NCI-H2196 treated with DMSO at 0.1 percent for 48 hours (cell line): ENCODE measurements around the gene CUEDC1.

ENCODE experiments used
- DNase-seq: peaks from one replicate; lab custom pipeline; 2025; ENCODE audit not compliant: unreplicated experiment; lab: John Stamatoyannopoulos, UW

Gene CUEDC1

DNA sequence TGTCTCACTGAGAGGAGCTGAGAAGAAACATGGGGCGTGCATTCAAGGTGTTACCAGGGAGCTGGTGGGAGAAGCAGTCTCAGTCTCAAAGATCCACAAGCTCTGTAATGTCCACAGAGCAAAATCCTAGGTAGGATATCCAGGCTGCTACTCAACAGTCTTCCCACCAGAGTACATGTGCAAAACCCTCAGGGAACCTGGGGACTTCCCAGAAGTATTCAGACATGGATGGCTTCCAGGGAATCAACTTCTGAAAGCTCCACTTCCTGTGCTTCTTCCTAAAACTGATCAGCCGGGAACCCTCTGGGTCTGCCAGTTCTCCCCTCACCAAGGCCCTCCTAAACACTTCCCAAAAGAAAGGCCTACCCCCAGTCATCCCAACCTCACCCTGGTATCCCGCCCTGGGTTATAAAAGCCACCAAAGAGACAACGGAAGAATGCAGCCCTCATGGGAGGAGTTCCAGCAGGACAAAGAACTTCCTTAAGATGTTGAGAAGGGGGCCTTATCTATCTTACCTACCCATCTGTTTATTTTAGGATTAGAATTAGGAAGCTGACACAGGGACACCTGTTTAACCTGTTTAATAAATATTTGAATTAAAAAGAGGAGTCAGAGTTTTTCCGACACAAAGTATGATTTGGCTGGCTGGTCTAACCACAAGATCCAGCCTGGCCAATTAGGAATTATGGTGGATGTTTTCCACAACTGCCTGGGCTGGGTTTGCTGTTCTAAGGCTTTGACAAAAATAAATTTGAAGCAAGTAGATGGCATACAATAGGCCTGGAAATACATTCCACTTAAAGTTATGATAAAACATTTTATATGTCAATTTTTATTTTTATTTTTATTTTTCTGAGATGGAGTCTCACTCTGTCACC lies 37.0 kb downstream of the CUEDC1 start:
- DNase-seq = no peak

DNA sequence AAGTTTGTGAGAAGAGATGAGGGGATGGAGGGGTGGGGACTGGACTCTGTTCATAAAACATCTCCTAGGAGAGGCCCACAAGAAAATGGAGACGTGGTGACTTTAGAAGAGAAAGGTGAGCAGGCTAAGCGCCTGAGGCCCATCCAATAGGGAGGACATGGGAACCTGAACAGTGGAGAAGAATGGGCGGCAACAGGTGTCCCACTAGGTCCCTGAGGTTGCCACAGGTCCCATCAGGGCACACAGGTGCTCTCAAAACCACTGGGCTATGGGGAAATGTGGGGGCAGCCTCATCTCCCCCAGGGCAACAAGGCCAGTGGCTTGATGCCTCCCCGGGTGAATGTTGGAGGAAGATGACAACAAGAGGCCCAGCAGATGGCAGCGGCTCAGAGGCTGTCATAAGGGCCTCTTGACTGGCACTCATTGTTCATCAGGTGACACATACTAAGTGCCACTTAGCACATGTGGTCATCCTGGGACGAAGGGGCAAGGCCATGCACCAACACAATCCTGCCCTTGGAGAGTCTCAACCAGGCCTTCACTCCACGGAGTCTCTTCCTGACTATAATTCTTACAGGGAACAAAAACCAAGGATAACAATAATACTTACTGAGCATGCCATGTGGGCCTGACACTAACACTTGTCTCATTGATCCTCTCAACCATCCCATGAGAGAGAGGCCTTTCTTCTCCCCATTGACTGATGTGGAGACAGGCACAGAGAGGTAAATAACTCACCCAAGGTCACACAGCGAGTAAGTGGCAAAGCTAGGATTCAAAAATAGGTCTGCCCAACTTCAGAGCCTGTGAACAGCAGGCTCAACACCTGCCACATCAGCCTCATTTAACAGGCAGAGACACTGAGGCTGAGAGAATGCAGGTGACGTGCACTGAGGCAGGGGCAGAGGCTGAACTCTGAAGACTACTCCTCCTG lies 38.0 kb downstream of the CUEDC1 start:
- DNase-seq = peak; percentile 44

DNA sequence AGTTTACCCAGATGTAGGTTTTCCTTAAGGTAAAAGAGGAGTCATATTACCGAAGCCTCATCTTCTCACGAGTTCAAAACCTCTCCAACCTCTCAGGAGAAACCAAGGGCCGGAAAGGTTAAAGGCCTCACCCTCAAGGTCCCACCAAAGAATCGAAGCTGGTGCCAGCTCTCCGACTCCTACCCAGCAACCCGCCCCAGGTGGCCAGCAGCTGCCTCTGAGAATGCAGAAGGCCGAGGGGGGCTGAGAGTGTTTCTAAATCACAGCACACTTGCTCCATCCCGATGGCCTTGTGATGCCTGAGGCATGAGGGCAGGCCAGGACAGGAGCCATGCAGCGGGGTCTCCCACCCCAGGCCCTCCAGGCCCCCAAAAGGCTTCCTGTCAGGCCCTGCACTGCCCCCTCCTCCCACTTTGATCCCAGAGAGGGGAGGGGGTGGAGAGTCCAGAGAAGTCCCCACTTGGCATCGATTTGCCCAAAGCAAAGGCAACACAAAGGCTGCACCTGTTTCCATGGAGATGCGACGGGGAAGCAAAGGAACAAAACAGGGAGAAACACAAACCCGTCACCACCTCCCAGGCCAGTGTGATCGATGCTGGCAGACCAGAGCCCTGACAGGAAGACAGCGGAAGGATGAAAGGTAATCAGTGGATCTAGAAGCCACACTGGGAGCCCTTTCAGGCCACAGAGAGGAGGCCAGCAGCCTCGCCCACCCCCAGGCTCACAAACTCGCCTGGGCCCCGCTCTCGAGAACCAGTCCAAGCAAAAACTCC lies 39.0 kb downstream of the CUEDC1 start:
- peak; percentile 73 for DNase-seq

DNA sequence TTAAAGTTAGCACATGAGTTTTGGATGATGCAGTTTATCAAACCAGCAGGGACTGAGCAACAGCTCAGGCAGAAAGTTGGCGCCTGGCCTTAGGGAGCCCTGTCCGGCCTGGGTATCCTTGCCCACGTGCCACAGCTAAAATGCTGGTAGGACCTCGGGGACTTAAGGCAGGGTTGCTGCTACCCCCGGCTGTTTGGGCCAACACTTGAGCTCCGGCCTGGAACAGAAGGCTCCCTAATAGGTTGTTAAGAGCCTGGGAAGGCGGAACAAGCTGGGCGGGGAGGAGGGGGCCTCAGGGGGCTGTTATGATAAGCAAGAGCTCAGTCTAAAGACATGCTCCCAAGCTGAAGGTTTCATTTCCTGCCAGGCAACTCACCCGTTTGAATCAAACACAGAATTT lies 39.7 kb downstream of the CUEDC1 start:
- DNase-seq = no peak

DNA sequence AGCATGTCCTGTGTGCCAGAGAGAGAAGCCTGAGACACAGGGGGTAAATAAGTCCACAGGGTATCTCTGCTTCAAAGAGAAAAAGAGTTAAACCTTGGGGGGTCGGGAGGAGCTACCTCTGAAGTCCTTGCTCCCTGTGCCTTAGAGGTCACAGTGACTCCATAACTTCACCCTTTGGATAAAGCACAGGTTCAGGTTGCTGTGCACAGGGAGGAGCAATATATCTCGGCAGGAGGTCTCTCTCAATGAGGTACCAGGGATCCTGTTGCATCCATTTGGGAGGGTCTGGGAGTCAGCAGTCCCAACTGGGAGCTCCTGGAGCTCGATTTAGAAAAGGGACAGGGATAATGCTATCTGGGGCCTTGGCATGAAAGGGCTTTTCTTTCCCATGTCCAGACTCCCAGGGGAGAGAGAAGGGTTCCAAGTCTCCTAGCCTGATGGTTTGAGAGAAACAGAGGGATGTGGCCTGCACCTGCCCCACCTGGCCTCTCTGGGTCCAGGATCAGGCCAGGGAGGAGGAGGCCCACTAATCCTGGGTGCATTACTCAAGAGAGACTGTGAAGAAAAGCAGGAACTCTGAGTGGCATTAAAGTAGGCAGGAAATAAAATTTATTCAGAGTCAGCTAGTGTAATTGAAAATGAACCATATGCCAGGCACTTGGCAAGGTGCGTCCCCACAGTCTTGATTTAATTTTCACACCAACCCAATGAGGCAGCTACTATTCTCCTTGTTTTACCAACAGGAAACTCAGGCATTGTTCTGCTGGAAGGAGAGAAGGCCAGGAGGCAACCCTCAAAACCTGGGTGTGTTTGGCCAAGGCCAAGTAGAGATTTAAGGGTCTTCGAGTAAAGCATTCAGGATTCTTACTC lies 40.7 kb downstream of the CUEDC1 start:
- DNase-seq = no peak

DNA sequence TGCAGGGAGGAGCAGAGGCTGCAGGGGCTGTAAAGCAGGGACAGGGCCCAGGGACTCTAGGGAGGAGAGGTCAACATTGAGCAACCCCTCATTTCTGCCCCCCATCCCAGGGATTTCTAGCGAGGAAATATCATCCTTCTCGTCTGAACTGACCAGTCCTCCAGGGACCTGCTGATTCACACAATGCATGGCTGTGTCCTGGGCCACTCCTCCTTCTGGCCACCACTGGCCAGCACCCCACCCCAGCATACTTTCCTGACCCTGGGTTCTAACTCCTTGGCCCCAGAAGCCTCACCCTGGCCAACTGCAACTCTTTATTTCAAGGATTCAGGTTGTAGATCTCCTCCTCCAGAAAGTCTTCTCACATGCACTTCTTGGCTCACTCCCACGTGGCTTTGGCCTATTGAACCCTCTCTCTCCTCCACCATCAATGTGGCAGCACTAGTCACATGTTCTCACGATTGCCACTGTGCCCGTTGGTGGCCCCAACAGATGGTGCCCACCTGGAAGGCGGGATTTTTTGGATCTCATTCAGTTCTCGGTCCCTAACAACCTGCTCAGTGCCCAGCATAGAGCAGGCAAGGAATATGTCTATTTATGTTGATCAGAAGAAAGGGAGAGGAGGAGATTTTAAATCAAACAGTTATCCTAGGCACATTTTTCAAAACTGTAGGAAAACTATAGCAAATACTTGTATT lies 41.5 kb downstream of the CUEDC1 start:
- DNase-seq = no peak

DNA sequence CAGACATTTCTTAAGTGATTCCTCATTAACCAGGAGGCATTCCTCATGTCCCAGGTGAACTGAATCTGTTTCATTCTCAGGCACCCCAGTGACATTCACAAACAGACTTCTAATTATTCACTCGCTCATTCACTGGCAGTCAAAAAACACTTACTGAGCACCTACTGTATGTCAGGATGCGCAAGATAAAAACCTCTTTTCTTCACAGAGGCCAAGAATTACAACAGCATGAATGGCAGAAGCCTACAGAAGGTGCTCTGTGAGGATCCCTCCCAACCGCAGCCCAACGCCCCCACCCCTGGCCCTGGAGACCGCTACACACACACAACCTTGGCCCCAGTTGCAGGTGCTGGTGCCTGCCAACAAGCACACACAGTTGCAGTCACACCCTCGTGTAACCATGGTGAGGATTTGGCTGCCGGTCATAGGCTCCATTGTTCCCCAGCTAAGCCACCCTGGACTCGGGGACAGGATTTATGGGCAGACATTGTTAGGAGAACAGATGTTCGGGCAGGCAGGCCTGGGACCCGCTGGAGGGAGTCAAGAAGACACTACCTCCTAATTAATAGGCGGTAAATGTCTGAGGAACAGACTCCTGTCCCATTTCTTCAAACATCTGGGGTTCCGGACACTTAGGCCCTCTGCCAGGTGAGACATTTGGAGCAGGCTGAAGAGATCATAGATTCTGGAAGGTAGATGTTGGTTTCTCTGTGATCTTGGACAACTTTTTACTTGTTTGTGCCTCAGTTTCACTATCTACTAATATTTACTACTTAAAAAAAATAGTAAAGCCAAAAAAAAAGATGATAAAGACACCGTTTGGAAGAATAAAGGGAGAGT lies 43.2 kb downstream of the CUEDC1 start:
- peak; percentile 94 for DNase-seq

DNA sequence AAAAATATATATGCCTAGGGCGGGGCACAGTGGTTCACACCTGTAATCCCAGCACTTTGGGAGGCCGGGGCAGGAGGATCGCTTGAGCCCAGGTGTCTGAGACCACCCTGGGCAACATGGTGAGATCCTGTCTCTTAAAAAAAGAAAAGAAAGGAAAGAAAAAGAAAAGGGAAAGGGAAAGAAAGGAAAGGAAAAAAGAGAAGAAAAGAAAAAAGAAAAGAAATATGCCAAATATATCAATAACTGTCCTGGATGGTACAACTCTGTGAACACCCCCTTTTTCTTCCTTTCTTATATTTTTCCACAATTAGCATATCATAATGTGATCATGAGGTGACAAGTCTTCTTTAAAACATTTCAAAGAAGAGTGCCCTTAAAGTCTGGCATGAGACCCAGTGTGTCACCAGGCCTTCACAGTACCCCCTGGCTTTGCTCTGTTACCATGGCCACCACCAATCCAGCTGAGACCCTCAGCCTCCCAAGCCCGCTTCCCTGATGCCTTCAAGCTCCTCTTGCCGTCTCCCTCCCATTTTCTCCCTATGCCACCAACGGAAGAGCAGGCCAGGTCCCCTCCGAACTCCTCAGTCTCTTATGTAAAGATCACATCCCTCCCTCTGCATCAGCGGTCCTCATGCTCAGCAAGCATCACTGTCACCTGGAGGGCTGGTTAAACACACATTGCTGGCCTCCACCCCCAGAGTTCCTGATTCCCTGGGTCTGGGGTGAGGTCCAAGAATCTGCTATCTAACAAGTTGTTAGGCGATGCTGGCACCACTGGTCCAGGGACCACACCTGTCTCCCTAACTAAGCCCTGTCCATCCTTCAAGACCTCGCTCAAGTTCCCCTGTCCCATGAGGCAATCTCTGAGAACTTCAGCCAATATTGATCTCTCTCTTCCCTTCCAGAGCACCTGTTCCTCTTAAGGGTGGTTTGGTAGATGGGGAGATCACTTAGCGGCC lies 44.5 kb downstream of the CUEDC1 start:
- DNase-seq = no peak

DNA sequence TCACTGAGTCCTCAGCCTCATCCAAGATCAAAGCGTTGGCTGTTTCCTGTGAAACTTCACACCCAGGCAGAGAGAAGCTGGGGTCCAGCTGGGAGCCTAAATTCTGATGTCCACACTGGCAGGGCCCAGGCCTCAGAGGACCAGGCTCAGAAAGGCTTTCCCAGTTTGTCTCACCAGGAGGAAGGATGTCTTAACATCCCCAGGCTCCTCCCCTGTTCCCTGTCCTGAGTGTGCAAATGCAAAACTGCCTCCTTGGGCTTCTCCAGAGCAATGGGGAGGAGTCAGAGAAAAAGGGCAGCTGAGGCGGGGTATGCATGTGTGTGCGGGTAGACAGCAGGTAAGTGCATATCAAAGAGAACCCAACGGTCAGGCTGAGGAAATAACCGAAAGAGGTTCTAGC lies 45.7 kb downstream of the CUEDC1 start:
- DNase-seq = no peak

DNA sequence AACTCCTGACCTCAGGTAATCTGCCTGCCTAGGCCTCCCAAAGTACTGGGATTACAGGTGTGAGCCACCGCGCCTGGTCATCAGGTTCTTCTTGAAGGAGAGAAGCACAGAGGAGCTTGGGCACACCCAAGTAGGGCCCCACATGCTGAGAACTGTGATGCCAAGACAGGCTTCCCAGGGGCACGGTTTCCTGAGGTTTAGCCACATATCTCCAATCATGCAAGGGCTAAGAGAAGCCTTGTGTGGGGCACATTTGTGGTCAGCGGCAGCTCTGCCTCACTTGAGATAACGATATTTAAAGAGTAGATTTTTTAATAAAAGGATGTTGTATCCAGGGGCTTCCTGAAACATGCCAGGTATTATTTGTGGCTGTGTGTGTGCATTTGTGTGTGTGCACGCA lies 46.9 kb downstream of the CUEDC1 start:
- no peak for DNase-seq

DNA sequence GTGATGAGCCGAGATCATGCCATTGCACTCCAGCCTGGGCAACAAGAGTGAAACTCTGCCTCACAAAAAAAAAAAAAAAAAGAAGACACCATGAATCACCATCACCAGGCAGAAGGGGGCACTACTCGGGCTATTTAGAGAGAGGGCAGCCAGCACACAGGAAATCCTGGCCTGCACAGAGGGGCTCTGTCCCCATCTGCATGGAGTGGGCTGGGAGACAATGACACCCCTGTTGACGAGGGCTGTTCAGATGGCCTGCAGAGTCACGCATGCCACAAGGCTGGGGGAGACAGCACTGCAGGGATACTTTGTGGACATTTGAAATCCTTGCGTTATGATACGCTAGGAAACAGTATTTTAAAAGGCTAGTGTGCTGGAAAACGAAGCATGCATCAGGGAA lies 48.3 kb downstream of the CUEDC1 start:
- no peak for DNase-seq

DNA sequence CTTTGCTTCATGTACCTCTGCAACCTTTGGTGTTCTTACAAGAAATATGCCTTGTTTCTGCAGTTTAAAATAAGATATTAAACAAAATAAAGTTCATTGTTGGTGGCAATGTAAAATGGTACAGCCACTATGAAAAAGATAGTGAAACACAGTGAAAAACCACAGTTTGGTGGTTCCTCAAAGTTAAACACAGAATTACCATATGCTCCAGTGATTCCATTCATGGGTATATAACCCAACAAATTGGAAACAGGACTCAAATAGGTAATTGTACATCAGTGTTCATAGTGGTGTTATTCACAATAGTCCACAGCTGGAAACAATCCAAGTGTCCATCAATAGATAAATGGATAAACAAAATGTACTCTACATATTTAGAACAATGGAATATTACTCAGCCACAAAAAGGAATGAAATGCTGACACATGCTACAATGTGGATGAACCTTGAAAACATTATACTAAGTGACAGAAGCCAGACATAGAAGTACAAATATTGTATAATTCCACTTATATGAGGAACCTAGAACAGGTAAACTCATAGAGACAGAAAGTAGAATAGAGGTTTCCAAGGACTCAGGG lies 49.2 kb downstream of the CUEDC1 start:
- DNase-seq = no peak

DNA sequence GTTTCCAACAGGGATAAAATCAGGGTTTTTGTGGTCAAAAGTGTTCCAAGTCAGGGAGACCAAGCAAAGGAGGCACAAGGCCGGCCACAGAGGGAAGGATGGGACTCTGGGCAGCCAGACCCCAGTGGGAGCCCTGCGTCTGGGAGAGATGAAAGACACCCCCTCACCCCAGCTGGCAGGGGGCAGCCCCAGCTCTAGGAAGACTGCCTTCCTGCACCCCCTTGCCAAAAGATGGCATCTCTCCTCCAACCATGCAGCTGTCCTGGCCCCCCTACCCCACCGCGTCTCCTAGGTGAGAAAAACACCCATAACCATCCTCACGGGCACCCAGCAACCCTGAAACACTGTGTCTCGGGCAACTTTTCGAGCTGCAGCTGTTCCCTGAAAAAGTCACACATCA lies 51.3 kb downstream of the CUEDC1 start:
- DNase-seq = no peak

DNA sequence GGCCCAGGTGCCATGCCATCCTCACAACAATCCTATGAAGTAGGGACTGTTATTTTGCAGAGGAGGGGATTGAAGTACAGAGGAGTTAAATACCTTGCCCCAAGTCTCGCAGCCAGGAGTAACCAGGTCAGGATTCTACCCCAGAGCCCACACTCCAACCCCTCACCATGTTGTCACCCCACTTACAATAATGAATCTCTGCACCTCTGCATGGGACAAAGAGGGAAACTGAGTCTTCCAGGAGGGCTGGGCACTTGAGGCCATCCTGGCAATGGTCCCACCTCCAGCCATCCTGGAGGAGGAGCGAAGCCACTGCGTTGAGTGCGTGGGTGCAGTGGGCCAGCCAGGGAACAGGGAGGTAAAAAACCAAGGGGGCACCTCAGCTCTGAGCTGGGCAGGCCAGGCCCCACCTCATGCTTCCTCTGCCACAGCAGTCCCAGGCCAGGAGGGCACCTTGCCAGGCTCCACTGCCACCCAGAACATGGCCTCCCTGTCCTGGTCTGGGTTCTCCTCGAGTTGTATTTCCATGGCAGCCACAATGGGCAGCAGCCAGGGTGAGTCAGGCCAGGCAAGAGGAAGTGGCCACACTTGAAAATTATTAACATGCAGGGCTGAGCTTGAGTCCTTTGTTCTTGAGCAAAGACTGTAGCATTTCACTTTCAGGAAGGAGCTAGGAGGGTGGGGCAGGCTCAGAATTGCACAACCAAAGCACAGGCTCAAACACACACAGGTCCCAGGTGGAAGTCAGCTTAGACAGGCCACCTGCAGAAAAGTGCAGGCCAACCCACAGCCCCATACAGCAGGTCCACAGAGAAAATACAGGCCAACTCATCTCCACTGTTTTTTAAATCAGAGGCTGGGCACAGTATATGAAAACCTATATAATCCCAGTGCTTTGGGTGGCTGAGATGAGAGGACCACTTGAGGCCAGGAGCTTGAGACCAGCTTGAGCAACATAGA lies 52.1 kb downstream of the CUEDC1 start:
- peak; percentile 98 for DNase-seq

DNA sequence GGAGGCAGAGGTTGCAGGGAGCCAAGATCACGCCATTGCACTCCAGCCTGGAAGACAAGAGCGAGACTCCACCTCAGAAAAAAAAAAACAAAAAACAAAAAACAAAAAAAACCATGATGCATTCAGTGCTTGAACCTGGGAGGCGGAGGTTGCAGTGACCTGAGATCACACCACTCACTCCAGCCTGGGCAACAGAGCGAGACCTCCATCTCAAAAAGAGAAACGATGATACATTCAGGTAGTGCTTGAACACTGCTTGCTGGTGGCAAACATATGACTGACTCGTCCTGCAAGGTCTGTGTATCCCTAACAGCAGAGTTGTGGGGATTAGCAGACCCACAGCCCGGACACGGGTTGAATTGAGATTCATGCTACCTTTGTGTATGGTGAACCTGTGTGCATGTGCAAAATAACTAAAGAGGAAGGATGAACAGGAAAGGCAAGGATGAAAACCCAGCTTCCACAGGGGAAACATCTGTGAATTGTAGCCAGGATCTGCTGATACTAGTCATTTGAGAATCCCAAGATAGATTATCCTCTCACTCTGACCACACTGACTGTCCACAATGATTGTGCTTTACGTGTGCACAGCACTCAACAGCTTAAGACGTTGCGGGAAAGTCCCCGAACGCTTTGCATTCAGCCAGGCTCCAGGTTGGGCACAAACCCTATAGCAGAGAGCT lies 53.0 kb downstream of the CUEDC1 start:
- no peak for DNase-seq
